Ishikawa (cell line): ENCODE measurements around the gene SNORC.

ENCODE experiments used
- CEBPB ChIP-seq: IDR thresholded peaks from 2 replicates; pipeline ENCODE4 v1.6.1; 2012
- CREB1 ChIP-seq: IDR thresholded peaks from 2 replicates; pipeline ENCODE4 v1.6.1; 2012; ENCODE audit warnings: low read depth
- EGR1 ChIP-seq: IDR thresholded peaks from 2 replicates; pipeline ENCODE4 v1.6.1; 2012
- EP300 ChIP-seq: IDR thresholded peaks from 2 replicates; pipeline ENCODE4 v1.6.1; 2012; ENCODE audit warnings: borderline replicate concordance
- FOXM1 ChIP-seq: IDR thresholded peaks from 2 replicates; pipeline ENCODE4 v1.6.1; 2012; ENCODE audit warnings: low read depth, borderline replicate concordance
- NFIC ChIP-seq: IDR thresholded peaks from 2 replicates; pipeline ENCODE4 v1.6.1; 2012
- RAD21 ChIP-seq: IDR thresholded peaks from 2 replicates; pipeline ENCODE4 v1.6.1; 2012; ENCODE audit warnings: low read depth
- TAF1 ChIP-seq: IDR thresholded peaks from 2 replicates; pipeline ENCODE4 v1.6.1; 2012; ENCODE audit warnings: low read depth, mild to moderate bottlenecking
- TCF12 ChIP-seq: IDR thresholded peaks from 2 replicates; pipeline ENCODE4 v1.6.1; 2012; ENCODE audit warnings: low read depth
- TEAD4 ChIP-seq: IDR thresholded peaks from 2 replicates; pipeline ENCODE4 v1.6.1; 2012
- YY1 ChIP-seq: IDR thresholded peaks from 2 replicates; pipeline ENCODE4 v1.6.1; 2012; ENCODE audit warnings: low read depth
- ZBTB7A ChIP-seq: IDR thresholded peaks from 2 replicates; pipeline ENCODE4 v1.6.1; 2012; ENCODE audit warnings: low read depth
- TF ChIP-seq, protein P1 (sequence below): IDR thresholded peaks from 2 replicates; pipeline ENCODE4 v1.6.1; 2012; ENCODE audit warnings: low read depth, mild to moderate bottlenecking
- TF ChIP-seq, protein P2 (sequence below): IDR thresholded peaks from 2 replicates; pipeline ENCODE4 v1.6.1; 2012
- TF ChIP-seq, protein P3 (sequence below): IDR thresholded peaks from 2 replicates; pipeline ENCODE4 v1.6.1; 2012

Gene SNORC

DNA sequence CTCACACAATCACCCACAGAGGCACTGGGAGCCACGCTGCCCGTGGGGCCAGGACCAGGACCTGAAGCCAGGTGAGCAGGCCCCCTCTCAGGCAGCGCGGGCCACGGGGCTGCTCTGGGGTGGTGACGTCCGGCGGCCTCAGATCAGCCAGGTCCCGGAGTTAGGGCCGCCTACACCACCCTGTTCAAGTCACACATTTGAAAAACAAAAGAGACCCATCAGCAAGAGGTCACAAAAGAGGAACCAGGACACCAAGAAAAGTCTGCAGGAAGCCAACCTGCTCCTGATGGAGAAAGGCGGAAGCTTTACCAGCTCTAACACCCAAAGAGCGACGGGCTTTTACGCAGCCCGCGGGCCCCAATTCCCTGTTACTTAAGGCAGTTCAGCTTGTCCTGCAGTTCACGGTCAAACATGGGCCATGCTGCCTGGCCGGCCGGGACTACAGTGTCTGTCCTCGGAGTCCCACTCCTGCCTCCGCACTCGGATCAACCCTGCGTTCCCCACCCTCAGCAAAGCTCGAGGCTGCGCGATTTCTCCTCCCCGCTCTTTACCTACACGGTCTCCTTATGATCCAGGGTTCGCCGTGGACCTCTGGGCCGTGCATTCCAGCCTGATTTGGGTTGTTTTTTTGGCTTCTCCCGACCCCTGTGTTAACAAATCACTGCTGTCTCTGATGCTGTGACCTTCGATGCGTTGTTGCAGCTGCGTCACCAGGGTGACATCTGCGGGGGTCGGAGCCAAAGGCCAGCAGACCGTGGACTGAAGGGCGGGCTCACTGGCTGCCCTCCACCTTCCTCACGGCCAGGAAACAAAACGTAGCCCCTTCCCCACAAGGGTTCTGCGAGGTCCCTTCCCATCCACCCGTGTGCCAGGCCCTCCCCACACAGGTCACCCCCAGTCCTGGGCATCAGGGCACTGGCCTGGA, 31.0 kb downstream of the SNORC start:
- TF ChIP-seq EP300 (no peak), FOXM1 (no peak)

DNA sequence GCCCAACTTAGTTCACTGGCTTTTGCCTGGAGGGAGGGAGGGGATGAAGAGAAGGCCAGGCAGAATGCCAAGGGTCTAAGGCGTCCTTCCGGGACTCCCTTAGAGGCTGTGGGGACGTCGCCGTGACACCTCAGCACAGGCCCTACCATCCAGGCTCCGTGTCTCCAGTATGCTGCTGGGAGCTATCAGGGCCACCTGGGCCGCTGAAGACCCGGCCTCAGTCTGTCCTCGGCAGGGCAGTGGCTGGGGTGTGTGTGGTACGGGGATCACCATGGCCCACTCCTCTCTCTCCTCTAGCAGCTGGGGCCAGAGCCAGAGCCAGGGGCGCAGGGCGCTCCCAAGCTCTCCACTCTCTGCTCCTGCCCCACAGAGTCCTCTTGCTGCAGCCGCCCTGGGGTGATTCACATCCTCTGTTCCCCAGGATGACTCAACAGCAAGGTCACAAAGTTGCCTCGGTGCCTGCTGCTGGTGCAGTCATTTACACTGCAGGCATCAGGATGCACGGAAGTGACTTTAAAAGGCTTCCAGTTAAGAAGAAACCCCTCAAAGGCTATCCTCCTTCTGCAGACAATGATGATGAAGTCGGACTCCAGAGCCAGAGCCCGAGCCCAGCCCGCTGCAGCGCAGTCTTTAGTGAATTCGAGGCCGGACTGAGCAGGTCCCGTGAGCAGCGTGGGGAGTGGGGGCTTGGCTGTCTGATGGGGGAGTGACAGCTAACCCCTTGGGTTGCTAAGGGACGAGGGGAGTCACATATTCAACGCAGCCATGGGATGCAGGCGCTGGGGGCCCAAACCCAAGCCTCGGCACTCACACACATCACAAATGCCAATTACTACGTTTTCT, 31.9 kb downstream of the SNORC start:
- TF ChIP-seq, protein P1, sequence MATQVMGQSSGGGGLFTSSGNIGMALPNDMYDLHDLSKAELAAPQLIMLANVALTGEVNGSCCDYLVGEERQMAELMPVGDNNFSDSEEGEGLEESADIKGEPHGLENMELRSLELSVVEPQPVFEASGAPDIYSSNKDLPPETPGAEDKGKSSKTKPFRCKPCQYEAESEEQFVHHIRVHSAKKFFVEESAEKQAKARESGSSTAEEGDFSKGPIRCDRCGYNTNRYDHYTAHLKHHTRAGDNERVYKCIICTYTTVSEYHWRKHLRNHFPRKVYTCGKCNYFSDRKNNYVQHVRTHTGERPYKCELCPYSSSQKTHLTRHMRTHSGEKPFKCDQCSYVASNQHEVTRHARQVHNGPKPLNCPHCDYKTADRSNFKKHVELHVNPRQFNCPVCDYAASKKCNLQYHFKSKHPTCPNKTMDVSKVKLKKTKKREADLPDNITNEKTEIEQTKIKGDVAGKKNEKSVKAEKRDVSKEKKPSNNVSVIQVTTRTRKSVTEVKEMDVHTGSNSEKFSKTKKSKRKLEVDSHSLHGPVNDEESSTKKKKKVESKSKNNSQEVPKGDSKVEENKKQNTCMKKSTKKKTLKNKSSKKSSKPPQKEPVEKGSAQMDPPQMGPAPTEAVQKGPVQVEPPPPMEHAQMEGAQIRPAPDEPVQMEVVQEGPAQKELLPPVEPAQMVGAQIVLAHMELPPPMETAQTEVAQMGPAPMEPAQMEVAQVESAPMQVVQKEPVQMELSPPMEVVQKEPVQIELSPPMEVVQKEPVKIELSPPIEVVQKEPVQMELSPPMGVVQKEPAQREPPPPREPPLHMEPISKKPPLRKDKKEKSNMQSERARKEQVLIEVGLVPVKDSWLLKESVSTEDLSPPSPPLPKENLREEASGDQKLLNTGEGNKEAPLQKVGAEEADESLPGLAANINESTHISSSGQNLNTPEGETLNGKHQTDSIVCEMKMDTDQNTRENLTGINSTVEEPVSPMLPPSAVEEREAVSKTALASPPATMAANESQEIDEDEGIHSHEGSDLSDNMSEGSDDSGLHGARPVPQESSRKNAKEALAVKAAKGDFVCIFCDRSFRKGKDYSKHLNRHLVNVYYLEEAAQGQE, result no peak
- TF ChIP-seq EP300 (no peak), YY1 (no peak), TCF12 (no peak), CEBPB (no peak), RAD21 (no peak), FOXM1 (no peak), CREB1 (no peak), TEAD4 (no peak), ZBTB7A (no peak), EGR1 (no peak), NFIC (no peak)
- TF ChIP-seq, protein P2, sequence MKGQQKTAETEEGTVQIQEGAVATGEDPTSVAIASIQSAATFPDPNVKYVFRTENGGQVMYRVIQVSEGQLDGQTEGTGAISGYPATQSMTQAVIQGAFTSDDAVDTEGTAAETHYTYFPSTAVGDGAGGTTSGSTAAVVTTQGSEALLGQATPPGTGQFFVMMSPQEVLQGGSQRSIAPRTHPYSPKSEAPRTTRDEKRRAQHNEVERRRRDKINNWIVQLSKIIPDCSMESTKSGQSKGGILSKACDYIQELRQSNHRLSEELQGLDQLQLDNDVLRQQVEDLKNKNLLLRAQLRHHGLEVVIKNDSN, result no peak

DNA sequence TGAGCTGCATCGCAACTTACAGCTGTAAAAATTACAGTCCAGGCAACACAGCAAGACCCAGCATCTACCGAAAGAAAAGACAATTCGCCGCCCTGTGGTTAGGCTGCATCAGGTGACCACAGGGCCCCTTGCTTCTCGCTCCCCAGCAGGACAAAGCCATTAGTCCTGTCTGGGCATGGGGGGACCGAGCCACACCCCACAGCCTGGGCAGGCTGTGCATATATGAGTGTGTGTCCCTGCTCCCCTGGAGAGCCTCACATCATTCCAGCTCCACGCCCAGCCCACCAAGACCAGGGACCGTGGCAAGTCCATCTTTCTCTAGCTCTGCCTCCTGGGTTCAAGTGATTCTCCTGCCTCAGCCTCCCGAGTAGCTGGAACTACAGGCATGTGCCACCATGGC, 33.9 kb downstream of the SNORC start:
- TF ChIP-seq NFIC (no peak), TEAD4 (no peak), CEBPB (no peak), ZBTB7A (no peak), FOXM1 (no peak), CREB1 (no peak), TCF12 (no peak), EGR1 (no peak), EP300 (no peak), RAD21 (no peak), YY1 (no peak), TAF1 (no peak)
- TF ChIP-seq, protein P1, result no peak
- TF ChIP-seq, protein P2, result no peak
- TF ChIP-seq, protein P3, sequence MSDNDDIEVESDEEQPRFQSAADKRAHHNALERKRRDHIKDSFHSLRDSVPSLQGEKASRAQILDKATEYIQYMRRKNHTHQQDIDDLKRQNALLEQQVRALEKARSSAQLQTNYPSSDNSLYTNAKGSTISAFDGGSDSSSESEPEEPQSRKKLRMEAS, result no peak

DNA sequence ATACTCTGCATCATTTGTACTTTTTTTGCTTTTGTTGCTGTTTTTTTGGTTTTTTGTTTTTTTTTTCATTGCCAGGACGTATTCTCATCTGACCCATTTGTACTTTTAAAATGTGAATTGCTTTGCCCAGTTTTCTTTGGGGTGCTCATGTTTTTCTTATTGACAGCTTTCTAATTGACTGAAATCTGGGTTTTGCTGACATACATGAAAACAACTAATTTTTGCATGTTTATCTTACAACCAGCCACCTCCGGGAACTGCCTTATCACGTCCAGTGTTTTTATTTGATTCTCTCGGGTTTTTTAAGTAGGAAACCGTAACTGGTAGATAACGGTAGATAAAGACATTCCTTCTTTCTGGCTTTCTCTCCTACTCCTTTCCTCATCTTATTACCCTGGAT, 38.6 kb downstream of the SNORC start:
- TF ChIP-seq, protein P1, result no peak
- TF ChIP-seq CEBPB (no peak), ZBTB7A (no peak)
